SKM-1 treated with dmso at 0.1 percent for 144 hours (cell line): ENCODE results near the gene LENG9.
A peak's percentile ranks its signal among the peaks of the same experiment; 100 is the strongest.
"Not testable (repeated sequence)": the region's sequence is repeated elsewhere in the genome, so short reads cannot be mapped to it uniquely, and the experiment has no call there.

ENCODE experiments used
- DNase-seq: peaks from one replicate; lab custom pipeline; 2025; ENCODE audit not compliant: unreplicated experiment; lab: John Stamatoyannopoulos, UW

LENG9 gene

DNA sequence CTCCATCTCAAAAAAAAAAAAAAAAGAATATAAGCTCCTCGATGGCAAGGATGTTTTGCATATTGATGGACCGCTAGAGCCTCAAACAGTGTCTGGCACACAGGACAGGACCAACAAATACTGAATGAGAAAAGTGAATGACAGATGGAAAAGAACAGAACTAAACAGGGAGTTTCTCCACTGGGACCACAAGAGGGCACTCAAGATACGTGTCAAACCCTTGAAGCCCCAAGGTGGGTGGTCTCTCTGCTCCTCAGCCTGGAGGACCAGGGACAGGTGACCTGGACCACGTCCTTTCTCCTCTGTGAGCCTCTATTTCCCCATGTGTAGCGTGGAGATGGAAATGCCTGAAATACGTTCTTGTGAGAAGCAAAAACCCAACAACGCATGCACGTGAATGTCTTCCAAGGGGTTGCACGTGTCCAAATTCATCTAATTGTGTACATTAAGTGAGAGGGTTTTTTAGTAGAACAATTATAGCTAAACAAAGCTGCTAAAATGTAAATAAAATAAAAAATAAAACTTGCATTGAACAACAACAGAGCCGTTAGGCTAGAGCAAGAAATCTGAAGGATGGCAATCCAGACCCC, 15.2 kb upstream of the LENG9 start:
- DNase-seq = peak; percentile 17

DNA sequence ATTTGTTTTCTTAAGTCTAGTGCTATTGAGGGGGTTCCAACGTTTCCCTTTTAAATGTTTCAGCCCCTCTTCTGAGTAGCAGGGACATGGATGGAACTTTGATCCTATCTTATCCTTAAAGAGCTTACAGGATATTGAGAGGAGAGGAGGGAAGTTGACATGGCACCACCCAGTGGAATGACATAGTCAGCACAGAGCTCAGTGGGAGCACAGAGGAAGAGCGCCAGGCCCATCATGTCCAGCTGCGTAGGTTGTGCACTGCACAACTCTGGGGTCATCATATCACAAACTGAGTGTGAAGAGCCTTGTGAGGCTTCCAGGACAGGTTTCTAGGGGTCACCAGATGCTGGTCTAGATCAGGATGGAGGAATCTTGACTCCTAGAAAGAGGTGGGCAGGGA, 14.1 kb upstream of the LENG9 start:
- no peak for DNase-seq

DNA sequence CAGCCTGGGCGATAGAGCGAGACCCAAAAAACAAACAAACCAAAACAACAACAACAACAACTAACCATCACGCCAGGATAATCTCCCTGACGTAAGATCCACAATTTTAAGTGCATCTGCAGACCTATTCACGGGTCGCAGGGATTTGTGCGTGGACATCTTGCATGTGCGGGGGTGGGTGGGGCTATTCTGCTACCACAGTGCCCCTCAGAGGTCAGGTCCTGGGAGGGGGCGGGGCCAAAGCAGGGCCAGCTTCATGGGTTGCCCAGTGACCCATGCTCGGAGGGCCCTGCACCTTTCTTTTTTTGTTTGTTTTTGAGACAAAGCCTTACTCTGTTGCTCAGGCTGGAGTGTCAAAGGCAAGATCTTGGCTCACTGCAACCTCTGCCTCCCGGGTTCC, 12.1 kb upstream of the LENG9 start:
- DNase-seq = no peak

DNA sequence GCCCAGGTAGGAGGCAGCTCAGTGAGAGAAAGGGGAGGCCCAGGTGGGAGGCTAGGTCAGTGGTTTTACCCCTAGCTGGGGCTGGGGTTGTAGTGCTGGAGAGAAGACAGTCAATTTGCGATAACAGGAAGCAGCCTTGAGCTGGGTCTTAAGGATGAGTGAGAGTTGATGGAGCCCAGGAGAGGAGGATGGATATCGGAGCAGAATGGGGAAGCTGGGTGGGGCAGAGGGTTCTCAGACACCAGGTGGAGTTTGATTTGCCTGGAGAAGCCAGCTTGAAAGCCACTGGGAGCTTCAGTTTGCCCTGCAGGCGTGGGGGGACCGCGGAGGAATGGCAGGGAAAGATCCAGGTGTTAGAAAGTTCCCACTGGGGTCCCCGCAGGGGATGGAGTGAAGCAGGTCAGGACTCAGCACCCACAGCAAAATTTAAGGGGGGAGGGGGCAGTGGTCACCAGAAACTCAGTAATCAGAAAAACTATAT, 10.4 kb upstream of the LENG9 start:
- no peak for DNase-seq

DNA sequence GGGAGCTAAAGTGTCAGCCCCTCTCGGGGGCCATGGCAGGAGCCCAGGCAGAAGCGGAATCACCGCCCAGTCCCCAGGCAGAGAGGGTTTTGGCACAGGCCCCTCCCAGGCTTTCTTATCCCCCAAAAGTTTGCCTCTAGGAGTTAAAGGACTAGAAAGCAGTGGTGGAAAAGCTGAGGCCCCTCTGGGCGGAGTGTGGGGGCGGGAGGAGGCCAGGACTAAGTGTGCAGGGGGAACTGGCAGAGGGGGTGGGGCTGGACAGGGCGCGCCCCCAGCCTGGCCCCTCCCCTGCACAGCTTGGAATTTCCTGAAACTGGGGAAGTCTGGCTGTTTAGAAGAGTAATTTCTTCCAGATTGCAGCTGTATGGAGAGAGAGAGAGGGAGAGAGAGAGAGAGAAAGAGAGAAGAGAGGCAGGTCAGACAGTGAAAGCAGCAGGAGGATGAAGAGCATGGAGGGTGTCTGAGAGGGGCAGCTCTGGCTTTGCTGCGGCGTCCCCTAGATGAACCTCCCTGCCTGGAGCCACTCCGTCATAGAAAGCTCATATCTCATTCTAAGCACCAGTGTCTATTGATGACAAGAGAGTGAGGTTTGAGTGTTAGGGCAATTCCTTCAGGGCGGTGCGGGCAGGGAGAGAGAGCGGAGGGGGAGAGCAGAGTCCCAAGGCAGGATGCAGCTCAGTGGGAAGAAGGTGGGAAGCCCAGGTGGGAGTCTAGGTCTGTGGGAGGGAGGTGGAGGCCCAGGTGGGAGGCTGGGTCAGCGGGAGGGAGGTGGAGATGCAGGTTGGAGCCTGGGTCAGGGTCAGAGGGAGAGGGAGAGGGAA, 9.7 kb upstream of the LENG9 start, which contains the start of gene CDC42EP5:
CDC42EP5 (minus strand) TSS at position 226 of the 821 bp plus-strand sequence. CDS start 7,749 bp downstream, outside the sequence.
- DNase-seq = no peak

DNA sequence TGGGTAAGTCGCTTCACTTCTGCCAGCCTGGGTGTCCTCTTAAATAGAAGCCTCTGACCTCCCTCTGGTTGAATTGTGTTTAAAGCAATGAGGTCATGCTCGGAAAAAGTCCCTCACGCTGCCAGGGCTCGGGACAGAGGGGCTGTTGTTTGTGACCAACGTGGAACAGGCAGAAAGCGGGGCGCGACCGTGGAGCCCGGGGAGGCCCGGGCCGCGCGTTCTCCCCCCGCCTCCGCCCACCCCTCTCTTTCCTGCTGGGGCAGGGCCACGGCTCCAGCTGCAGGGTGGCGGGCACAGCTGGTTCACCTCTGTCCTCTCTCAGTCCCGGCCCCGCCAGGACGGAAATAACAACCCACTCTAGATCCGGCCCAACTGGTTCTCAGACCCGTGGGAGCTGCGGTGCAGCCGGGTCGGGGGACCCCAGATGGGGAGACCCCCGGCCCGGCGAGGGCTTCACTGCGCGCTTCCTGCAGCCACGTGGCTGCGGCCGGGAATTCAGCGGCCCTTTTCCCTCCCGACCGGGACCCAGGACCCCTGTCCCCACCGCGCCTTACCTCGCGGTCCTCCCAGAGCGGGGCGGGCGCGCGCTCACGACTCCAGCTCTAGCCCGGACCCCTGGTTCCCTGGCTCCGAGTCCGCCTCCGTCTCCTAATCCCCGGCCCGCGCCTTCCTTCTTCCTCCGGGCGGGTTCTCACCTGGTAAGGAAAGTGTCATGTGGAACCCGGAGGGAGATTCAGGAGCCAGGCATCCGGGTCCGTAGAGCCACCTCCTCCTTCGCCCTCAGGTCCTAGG, 7.6 kb upstream of the LENG9 start:
- no peak for DNase-seq

DNA sequence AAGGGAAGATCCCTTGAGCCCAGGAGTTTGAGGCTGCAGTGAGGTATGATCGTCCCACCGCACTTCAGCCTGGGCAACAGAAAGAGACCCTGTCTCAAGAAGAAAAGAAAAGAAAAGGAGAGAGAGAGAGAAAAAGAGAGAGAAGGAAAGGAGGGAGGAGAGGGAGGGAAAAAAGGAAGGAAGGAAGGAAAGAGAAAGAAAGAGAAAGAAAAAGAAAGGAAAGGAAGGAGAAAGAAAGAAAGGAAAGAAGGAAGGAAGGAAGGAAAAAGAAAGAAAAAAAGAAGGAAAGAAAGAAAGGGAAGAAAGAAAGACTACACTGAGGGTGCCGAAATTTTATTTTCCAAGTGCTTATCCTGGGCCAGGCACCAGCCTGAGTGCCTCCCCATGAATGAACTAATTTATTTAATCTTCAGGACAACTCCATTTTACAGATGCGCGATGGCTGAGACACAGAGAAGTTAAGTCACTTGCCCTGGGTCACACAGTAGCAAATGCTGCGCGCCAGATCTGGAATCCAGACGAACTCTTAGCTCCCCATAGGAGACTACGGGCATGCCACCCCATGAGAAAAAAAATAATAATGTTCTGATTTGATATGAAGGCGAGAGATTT, 6.8 kb upstream of the LENG9 start:
- DNase-seq = no peak

DNA sequence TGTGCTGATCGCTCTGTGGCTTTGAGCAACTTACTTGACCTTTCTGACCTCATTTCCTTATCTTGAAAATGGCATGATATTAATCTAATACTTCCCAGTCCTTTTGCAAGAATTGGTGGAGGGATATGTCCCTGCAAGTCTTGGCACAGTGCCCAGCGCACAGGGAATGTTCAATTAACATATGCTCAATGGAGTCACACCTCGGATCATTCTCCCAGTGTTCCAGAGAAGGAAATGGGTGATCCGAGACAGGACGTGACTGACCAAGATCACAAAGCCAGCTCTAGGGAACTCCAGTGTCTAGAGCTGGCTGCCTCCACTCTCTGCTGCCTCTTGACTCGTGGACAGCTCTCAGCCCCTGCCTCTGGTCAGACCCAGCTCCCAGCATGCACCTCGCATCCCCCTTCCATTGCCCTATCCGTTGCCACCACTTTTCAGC, 5.9 kb upstream of the LENG9 start:
- no peak for DNase-seq

DNA sequence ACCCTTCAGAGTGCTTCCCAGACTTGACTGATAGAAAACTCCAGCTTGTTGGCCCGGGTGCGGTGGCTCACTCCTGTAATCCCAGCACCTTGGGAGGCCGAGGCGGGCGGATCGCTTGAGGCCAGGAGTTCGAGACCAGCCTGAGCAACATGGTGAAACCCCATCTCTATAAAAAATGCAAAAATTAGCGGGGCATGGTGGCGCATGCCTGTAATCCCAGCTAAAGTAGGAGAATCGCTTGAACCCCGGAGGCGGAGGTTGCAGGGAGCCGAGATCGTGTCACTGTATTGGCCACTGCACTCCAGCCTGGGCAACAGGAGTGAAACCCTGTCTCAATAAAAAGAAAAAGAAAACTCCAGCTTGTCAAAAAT, 2.5 kb upstream of the LENG9 start:
- not testable (repeated sequence) for DNase-seq

DNA sequence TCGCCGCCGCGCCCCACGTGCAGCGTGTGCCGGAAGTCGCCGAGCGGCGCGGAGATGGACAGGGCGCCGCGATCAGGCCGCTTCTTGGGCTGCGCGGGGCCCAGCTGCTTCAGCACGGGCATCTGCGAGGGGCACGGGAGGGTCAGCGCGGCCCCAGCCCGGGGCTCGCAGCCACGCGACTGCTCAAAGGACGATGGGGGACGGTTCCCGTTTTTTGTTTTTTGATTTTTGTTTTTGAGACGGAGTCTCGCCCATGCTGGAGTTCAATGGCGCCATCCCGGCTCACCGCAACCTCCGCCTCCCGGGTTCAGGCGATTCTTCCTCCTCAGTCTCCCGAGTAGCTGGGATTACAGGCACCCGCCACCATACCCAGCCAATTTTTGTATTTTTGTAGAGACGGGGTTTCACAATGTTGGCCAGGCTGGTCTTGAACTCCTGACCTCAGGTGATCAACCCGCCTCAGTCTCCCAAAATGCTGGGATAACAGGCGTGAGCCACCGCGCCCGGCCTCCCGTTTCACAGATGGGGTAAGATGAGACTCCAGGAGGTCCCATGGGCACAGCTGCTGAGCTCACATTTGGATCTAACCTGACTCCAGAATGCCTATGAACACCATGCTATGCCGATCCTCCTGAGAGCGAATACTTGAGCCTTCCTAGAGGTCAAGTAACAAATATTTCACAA, 2.0 kb upstream of the LENG9 start:
- no peak for DNase-seq

DNA sequence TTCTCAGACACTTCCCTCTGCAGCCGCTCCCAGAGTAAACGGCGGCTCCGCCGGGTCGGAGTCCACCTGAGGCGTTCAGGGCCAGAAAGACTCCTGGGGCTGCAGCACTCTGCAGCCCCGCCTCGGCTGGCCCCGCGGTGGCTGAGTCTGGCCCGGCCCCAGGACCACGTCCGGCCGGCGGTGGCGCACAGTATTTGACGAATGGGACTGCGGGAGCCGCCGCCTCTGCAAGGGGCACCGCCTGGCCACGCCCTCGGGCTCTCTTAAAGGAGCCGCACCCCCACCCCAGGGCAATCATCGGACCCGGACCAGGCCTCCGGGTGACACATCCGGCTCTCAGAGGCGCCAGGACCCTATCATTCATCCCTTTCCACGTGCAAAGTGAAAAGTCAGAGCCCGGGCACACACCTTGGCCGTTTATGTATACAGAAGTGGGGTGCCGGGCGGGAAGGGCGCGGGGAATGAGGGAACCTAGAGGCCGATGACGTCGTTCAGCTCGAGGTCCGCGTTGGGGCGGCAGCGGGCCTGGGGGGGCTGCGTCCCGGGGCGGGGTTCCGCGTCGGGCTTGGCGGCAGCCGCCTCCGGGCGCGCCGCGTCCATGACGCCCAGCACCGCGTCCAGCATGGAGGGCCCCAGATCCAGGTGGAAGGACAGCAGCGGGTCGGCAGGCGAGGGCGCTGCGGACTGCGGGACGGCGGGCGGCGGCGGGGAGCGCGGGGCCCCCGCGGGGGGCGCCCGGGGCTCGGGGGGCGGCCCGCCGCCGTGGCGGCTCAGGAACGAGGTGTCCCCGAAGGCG, 1.2 kb upstream of the LENG9 start:
- peak; percentile 64 for DNase-seq

DNA sequence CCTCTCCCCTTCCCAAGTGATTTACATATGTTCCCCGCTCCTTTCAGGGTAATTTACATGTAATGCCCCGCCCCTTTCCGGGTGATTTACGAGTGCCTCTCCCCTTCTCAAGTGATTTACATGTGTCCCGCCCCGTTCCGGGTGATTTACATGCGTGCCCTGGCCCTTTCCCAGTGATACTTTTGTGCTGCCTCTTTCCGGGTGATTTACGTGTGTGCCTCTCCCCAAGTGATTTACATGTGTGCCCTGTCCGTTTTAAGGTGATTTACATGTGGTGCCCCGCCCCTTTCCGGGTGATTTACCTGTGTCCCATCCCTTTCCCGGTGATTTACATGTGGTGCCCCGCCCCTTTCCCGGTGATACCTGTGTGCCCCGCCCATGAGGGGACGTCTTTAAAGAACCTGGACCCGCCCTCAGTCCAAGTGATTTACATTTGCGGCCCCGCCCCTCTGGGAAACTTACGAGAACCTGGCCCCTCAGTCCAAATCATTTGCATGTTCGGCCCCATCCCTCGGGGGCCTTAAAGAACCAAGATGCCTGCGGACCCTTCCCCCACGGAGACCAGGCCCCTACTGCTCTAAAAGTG, 559 bp upstream of the LENG9 start:
- peak; percentile 70 for DNase-seq

DNA sequence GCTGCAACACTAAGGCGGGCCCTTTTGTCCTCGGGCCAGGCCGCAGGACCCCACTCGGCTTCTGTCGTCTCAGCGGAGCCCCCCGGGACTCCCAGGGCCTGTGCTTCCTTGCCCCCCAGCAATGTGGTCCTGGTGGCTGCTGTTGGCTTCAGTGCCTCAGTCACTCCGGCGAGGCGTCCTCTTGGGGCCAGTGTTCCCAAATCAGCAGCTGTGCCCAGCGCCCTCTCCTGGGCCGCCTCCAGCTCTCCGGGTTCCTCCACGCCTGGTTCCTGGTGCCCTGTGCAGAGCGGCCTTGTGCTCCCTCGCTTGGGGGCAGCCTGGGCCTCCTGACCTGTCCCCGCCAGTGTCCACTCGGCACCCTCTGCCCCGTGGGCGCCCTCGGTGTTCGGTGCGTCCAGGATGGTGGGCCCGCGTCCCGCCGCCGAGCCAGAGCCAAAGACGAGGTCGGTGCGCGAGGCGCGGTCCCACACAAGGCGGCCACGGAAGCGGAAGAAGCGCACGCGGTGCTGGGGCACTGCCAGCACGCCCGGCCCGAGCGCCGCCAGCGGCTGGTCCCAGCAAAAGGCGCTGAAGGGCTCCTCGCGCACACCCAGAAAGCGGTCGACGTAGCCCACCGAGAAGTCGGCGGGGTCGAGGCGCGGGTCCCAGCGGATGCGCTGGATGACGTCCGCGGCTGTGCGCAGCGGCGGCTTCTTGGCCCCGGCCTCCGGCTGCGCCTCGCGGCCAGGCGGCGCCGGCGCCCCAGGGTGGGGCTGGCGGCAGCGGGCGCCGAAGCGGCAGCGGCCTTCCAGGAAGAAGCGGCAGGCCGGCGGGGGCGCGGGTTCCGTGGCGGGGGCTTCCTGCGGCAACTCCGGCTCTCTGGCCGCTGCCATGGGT, 685 bp downstream of the LENG9 start:
- DNase-seq = no peak

DNA sequence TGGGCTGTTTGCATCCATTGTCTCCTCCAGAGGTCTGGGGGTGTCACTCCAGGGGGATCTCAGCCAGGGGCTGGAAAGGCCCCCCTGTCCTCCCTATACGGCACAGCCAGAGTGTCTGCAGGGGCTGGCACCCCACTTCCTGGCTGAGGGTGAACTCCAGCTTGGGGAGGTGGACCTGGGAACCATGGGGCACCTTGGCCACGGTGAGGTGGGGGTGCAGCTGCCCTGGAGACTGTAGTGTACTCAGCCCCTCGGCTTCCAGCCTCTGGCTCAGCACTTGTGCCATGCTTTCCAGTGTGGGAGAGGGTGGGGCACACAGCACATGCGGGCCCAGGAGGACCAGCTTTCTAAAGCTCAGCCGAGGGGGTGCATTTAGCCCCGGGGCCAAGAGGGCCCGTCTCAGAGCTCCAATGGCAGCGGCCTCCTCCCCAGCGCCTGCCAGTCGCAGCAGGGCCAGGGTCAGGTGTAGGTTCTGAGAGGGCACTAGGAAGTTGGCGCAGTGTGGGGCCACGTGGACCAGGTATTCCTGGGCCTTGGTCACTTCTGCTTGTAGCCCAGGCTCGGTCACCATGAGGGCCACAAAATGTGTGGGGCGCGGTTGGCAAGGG, 1.4 kb downstream of the LENG9 start:
- DNase-seq = no peak

DNA sequence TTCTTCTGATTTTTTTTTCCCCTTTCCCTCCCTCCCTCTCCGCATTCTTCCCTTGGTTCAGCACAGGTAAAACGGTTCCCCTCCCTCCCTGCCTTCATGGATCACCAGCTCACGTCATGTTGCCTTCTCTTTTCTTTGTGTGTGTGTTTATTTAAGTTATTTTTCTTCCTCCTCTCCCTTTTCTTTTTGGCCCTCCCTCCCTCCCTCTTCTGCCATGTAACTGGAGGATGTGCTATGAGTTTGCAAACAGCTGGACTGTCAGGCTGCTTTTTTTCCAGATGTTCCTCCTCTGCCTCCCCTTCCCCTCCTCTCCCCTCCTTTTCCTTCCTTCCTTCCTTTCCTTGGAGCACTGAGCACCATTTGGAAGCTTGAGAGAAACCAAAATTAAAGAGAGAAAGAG, 2.0 kb downstream of the LENG9 start:
- no peak for DNase-seq

DNA sequence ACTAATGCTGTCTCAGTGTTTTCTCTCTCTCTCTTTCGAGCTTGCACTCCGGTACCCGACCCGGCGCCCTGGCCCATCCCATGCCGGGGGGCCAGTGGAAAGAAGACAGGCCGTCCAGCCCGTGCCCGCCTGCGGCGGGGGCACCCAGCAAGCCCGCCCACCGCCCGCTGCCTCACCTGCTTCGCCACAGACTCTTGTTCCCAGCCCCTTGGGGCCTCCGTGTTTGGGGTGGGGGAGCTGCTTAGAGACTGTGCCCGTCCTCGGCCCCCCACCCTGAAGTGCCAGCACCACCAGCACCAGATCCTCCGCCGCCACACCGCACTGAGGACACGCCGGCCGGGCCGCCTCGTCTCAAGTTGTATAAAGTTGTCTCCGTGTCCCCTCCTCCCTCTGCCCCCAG, 2.4 kb downstream of the LENG9 start:
- no peak for DNase-seq

DNA sequence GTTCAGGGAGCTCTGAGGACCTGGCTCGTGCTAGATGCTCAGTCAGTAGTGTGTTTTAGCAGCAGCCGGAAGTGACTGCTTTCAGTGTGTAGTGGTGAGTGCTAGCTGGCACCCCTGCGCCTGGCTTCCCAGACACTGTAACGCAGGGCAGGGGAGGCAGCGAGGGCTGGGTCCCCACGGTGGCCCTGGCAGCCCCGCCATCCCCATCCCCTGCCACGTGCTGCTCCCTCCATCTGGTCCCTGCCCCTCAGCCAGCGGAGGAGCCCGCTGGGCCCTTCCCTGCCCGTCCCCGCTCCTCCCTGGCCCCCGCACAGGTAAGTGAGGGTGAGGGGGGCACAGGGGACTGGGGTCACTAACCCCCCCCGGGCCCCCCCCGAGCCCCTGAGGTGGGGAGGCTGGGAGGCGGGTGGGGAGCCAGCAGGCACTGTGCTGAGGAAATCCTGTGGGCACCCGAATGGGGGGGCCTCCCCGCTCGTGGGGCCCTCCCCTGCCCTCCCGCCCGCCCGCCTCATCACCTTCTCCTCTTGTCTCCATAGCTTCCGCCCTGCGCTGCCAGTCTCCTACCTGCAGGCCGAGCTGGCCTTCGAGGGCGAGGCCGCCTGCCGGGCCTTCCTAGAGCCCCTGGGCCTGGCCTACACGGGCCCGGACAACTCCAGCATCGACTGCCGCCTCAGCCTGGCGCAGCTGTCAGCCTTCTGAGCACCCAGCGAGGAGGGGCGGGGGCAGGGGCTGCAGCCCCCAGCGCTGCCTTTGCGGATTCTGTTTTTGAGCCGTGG, 3.2 kb downstream of the LENG9 start:
- no peak for DNase-seq
